K562 (cell line): ENCODE data around the gene H3-3A. TPM values are rescaled to one million over a fixed set of nuclear protein-coding genes. Genes with fewer than 3 reads are reported as not detected.

Experiments
- ASH1L ChIP-seq: fragments of 450-650 bp; IDR thresholded peaks from 2 replicates; pipeline ENCODE4 v1.6.1; 2018; ENCODE audit warnings: borderline replicate concordance, mild to moderate bottlenecking, low read depth; ENCODE audit not compliant: partially characterized antibody
- BRF2 ChIP-seq: IDR thresholded peaks from 3 replicates; pipeline ENCODE4 v1.6.1; 2011; ENCODE audit warnings: borderline replicate concordance, mild to moderate bottlenecking; ENCODE audit not compliant: insufficient read length, insufficient read depth
- DACH1 ChIP-seq: fragments of 450-650 bp; IDR thresholded peaks from 2 replicates; pipeline ENCODE4 v1.6.1; 2018; ENCODE audit not compliant: partially characterized antibody
- EP400 ChIP-seq: fragments of 450-650 bp; IDR thresholded peaks from 2 replicates; pipeline ENCODE4 v1.6.1; 2017; ENCODE audit warnings: antibody characterized with exemption, mild to moderate bottlenecking, moderate library complexity
- FOXM1 ChIP-seq, 2 experiments: fragments of 450-650 bp in 1 of 2; sonication (generic) in 1 of 2; formaldehyde crosslinking in 1 of 2; IDR thresholded peaks; 2 replicates each; pipeline versions ENCODE4 v1.6.1 to v1.9.0; 2017 to 2022; ENCODE audit warnings: low read depth in 2 of 2, mild to moderate bottlenecking in 2 of 2, missing genetic modification reagents in 1 of 2, moderate library complexity in 1 of 2
- HEY1 ChIP-seq: fragments of 250-450 bp; sonication (Bioruptor Pico); IDR thresholded peaks from 2 replicates; pipeline ENCODE4 v1.5.0; 2020; ENCODE audit warnings: mild to moderate bottlenecking, moderate library complexity, borderline replicate concordance
- KLF13 ChIP-seq: fragments of 450-650 bp; IDR thresholded peaks from 2 replicates; pipeline ENCODE4 v1.6.1; 2016; ENCODE audit warnings: missing genetic modification characterization, low read depth, mild to moderate bottlenecking, missing compliant biosample characterization, moderate library complexity, borderline replicate concordance
- PCBP1 ChIP-seq: fragments of 200-400 bp; formaldehyde crosslinking; IDR thresholded peaks from 2 replicates; pipeline ENCODE4 v1.6.1; 2018; ENCODE audit warnings: mild to moderate bottlenecking, low read depth, low read length; ENCODE audit not compliant: poor library complexity, severe bottlenecking
- PRMT5 ChIP-seq: sonication (generic); formaldehyde crosslinking; IDR thresholded peaks from 2 replicates; pipeline ENCODE4 v1.5.0; 2020; ENCODE audit warnings: missing genetic modification reagents
- RCOR1 ChIP-seq, 2 experiments: IDR thresholded peaks; 2 replicates each; pipeline ENCODE4 v1.6.1; 2012; ENCODE audit warnings: low read depth in 2 of 2, low read length in 2 of 2, borderline replicate concordance in 1 of 2, improper control_type of control experiment in 1 of 2
- RUNX1 ChIP-seq: sonication (generic); IDR thresholded peaks from 2 replicates; pipeline ENCODE4 v1.6.1; 2016; ENCODE audit warnings: antibody characterized with exemption, low read depth
- SFPQ ChIP-seq: fragments of 200-400 bp; formaldehyde crosslinking; IDR thresholded peaks from 2 replicates; pipeline ENCODE4 v1.6.1; 2017; ENCODE audit warnings: mild to moderate bottlenecking, low read depth, low read length, moderate library complexity
- SNAPC5 ChIP-seq: fragments of 250-450 bp; sonication (Bioruptor Pico); IDR thresholded peaks from 2 replicates; pipeline ENCODE4 v1.8.0; 2021; ENCODE audit warnings: moderate library complexity, mild to moderate bottlenecking, inconsistent platforms
- SUPT5H ChIP-seq: fragments of 450-650 bp; IDR thresholded peaks from 2 replicates; pipeline ENCODE4 v1.6.1; 2016
- TCF7 ChIP-seq: sonication (generic); IDR thresholded peaks from 2 replicates; pipeline ENCODE4 v1.6.1; 2016; ENCODE audit warnings: antibody characterized with exemption, borderline replicate concordance
- ZFX ChIP-seq: sonication (generic); formaldehyde crosslinking; IDR thresholded peaks from 2 replicates; pipeline ENCODE4 v1.8.0; 2022; ENCODE audit warnings: mild to moderate bottlenecking, missing genetic modification reagents, moderate library complexity
- ZMIZ1 ChIP-seq, 2 experiments: fragments of 150-350 bp in 1 of 2; IDR thresholded peaks; 2 replicates each; pipeline ENCODE4 v1.6.1; 2012 to 2016; ENCODE audit warnings: low read depth in 2 of 2, low read length in 2 of 2, mild to moderate bottlenecking in 1 of 2, moderate library complexity in 1 of 2
- ZNF174 ChIP-seq: fragments of 250-450 bp; sonication (Bioruptor Pico); IDR thresholded peaks from 2 replicates; pipeline ENCODE4 v1.4.0; 2020; ENCODE audit warnings: mild to moderate bottlenecking
- ZNF354B ChIP-seq: fragments of 250-450 bp; sonication (Bioruptor Pico); IDR thresholded peaks from 2 replicates; pipeline ENCODE4 v1.4.0; 2020
- ZNF780A ChIP-seq: fragments of 250-450 bp; sonication (Bioruptor Pico); IDR thresholded peaks from 2 replicates; pipeline ENCODE4 v1.5.0; 2021; ENCODE audit warnings: mild to moderate bottlenecking
- ZNF830 ChIP-seq: fragments of 250-450 bp; sonication (Bioruptor Pico); IDR thresholded peaks from 2 replicates; pipeline ENCODE4 v1.5.0; 2021; ENCODE audit warnings: mild to moderate bottlenecking
- polyA plus RNA-seq, 8 experiments: library from polyadenylated mRNA; depleted of rRNA in 4 of 8; stranded (reverse) in 5 of 8; unstranded in 3 of 8; fragments of >200 nt; fragmentation: Nextera tagmentation in 2 of 8; fragmentation: Illumina TruSeq in 1 of 8; extraction: Ambion mirVana in 2 of 8; extraction: Trizol in 1 of 8; gene quantifications; 2 replicates each; pipeline versions ENCODE4 v1.2.1 to v1.2.3, GENCODE V29; 2011 to 2014; ENCODE audit warnings: inconsistent platforms in 1 of 8, missing spikeins in 1 of 8
- total RNA-seq, 7 experiments: library from RNA; depleted of rRNA in 6 of 7; stranded (reverse); fragments of >200 nt in 6 of 7; fragmentation: Illumina TruSeq in 2 of 7; extraction: Trizol in 2 of 7; gene quantifications; 2 replicates each; pipeline versions ENCODE4 v1.2.1 to v1.2.3, GENCODE V29; 2011 to 2021; ENCODE audit warnings: low replicate concordance in 1 of 7

The H3-3A gene
- total and polyA plus RNA-seq, 9 of the 15 experiments (the other 6 are each of a cell fraction or from before 2014, with no cell fraction given), result 426 to 1,083 (median 591) TPM

- peak; percentile 44 for TF ChIP-seq EP400
- TF ChIP-seq ZNF780A (CRISPR knock-in tag), result no peak
- TF ChIP-seq FOXM1 (IDR thresholded peaks at IDR 0.05; ENCODE audit: low read depth), result no peak
- no peak for TF ChIP-seq FOXM1 (CRISPR knock-in tag; IDR thresholded peaks at IDR 0.05; ENCODE audit: low read depth)
- TF ChIP-seq ASH1L, result no peak
- no peak for TF ChIP-seq ZNF354B (CRISPR knock-in tag)
- no peak; the same call in 1 of the 2 replicates for TF ChIP-seq KLF13 (tag)
- TF ChIP-seq RCOR1 (IDR thresholded peaks at IDR 0.05; ENCODE audit: borderline replicate concordance in 1 of 2, low read depth in 2 of 2, low read length in 2 of 2), result 0 out of 4 replicates have a peak, but pooled peaks of 1 of the 2 experiments have one; percentile 44
- no peak for TF ChIP-seq HEY1 (CRISPR knock-in tag)
- TF ChIP-seq SFPQ, result no peak
- no peak for TF ChIP-seq DACH1
- peak; percentile 74 for TF ChIP-seq SUPT5H
- no peak for TF ChIP-seq ZNF174
- no peak for TF ChIP-seq BRF2
- no peak for TF ChIP-seq SNAPC5
- peak; percentile 34; the same call in 1 of the 2 replicates for TF ChIP-seq ZFX
- TF ChIP-seq PCBP1, result no peak
- TF ChIP-seq ZMIZ1 (IDR thresholded peaks at IDR 0.05; ENCODE audit: low read depth in 2 of 2, low read length in 2 of 2), result no peak
- no peak for TF ChIP-seq ZNF830 (CRISPR knock-in tag)
- no peak for TF ChIP-seq TCF7
- no peak for TF ChIP-seq PRMT5 (CRISPR knock-in tag)
- no peak for TF ChIP-seq RUNX1
Observed at GRCh38 chr1:226063977-226064815, 1.7 kb downstream of the H3-3A start (continued).
